CD14-positive monocyte (primary cell): ENCODE measurements around the gene FAM151B. TPM values are rescaled to one million over a fixed set of nuclear protein-coding genes. Genes with fewer than 3 reads are reported as not detected.
A peak's percentile ranks its signal among the peaks of the same experiment; 100 is the strongest.

ENCODE experiments used
- DNase-seq, 3 donors: peaks; one replicate each; pipeline ENCODE4 v3.0.0-alpha.2; 2011 to 2022
- H2AFZ ChIP-seq: 2 replicates; pipeline ENCODE4 v1.6.0; 2012; ENCODE audit warnings: mild to moderate bottlenecking, low read depth, low read length, inconsistent platforms; ENCODE audit not compliant: insufficient read depth, poor library complexity, severe bottlenecking
- H3K27ac ChIP-seq, 2 donors: 1 replicate in 1 of 2; 2 replicates in 1 of 2; pipeline ENCODE4 v1.5.1; 2012 to 2013; ENCODE audit warnings: low read length in 2 of 2, control low read depth in 1 of 2, inconsistent platforms in 1 of 2, low read depth in 1 of 2, mild to moderate bottlenecking in 1 of 2
- H3K27me3 ChIP-seq, 2 donors: one replicate each; pipeline versions ENCODE4 v1.6.0 to v1.6.1; 2011 to 2013; ENCODE audit warnings: low read length in 2 of 2; ENCODE audit not compliant: control insufficient read depth in 2 of 2, insufficient read depth in 2 of 2
- H3K36me3 ChIP-seq, 2 donors: replicated peaks in 1 of 2; 1 replicate in 1 of 2; 2 replicates in 1 of 2; pipeline versions ENCODE4 v1.5.1 to v1.6.1; 2012 to 2013; ENCODE audit warnings: low read length in 2 of 2, control low read depth in 1 of 2, inconsistent platforms in 1 of 2, mild to moderate bottlenecking in 1 of 2; ENCODE audit not compliant: insufficient read depth in 2 of 2, control insufficient read depth in 1 of 2
- H3K4me1 ChIP-seq, 2 donors: 1 replicate in 1 of 2; 2 replicates in 1 of 2; pipeline versions ENCODE4 v1.5.1 to v1.6.1; 2012 to 2013; ENCODE audit warnings: low read length in 2 of 2, control low read depth in 1 of 2, inconsistent platforms in 1 of 2, mild to moderate bottlenecking in 1 of 2, moderate library complexity in 1 of 2; ENCODE audit not compliant: insufficient read depth in 2 of 2, control insufficient read depth in 1 of 2
- H3K4me2 ChIP-seq: replicated peaks from 2 replicates; pipeline ENCODE3; 2012; ENCODE audit warnings: low read length, moderate library complexity, mild to moderate bottlenecking; ENCODE audit not compliant: poor library complexity, severe bottlenecking; ENCODE audit errors: extremely low read depth
- H3K4me3 ChIP-seq, 3 experiments: fragments of 200-600 bp in 1 of 3; sonication (generic) in 1 of 3; replicated peaks in 1 of 3; 1 replicate in 2 of 3; 2 replicates in 1 of 3; pipeline ENCODE4 v1.5.1; 2011 to 2013; ENCODE audit warnings: low read length in 3 of 3, mild to moderate bottlenecking in 3 of 3, control low read depth in 2 of 3, low read depth in 2 of 3, inconsistent platforms in 1 of 3, moderate library complexity in 1 of 3
- H3K79me2 ChIP-seq: 2 replicates; pipeline ENCODE4 v1.6.0; 2012; ENCODE audit warnings: mild to moderate bottlenecking, control low read depth, inconsistent platforms, low read length, moderate library complexity; ENCODE audit not compliant: insufficient read depth
- H3K9ac ChIP-seq: 2 replicates; pipeline ENCODE4 v1.6.0; 2017; ENCODE audit warnings: low read length, mild to moderate bottlenecking; ENCODE audit not compliant: insufficient read depth, poor library complexity, severe bottlenecking
- H3K9me3 ChIP-seq, 2 donors: replicated peaks in 1 of 2; 1 replicate in 1 of 2; 2 replicates in 1 of 2; pipeline versions ENCODE4 v1.5.1 to v1.6.1; 2012 to 2013; ENCODE audit warnings: low read length in 2 of 2, control low read depth in 1 of 2; ENCODE audit not compliant: control insufficient read depth in 1 of 2, insufficient read depth in 1 of 2
- H4K20me1 ChIP-seq: 2 replicates; pipeline ENCODE4 v1.6.0; 2012; ENCODE audit warnings: mild to moderate bottlenecking, low read length, control low read depth, moderate library complexity; ENCODE audit not compliant: insufficient read depth
- H3K27ac Mint-ChIP-seq, 7 donors: one replicate each; pipeline ENCODE4 v1.8.0; 2020; ENCODE audit warnings: mild to moderate bottlenecking in 7 of 7, mixed read lengths in 7 of 7, moderate library complexity in 6 of 7, inconsistent platforms in 2 of 7
- H3K27me3 Mint-ChIP-seq, 3 donors: one replicate each; pipeline ENCODE4 v1.8.0; 2021 to 2022; ENCODE audit warnings: low read depth in 3 of 3, mild to moderate bottlenecking in 3 of 3, mixed read lengths in 3 of 3, moderate library complexity in 3 of 3, inconsistent platforms in 1 of 3
- H3K36me3 Mint-ChIP-seq, 2 donors: one replicate each; pipeline ENCODE4 v1.8.0; 2020; ENCODE audit warnings: mixed read lengths in 2 of 2, inconsistent platforms in 1 of 2, mild to moderate bottlenecking in 1 of 2
- H3K4me1 Mint-ChIP-seq: one replicate; pipeline ENCODE4 v1.8.0; 2020; ENCODE audit warnings: mild to moderate bottlenecking, mixed read lengths
- H3K4me3 Mint-ChIP-seq, 2 donors: one replicate each; pipeline ENCODE4 v1.8.0; 2020; ENCODE audit warnings: mild to moderate bottlenecking in 2 of 2, mixed read lengths in 2 of 2, moderate library complexity in 1 of 2
- H3K9me3 Mint-ChIP-seq, 7 donors: one replicate each; pipeline ENCODE4 v1.8.0; 2020 to 2022; ENCODE audit warnings: mixed read lengths in 7 of 7, mild to moderate bottlenecking in 6 of 7, moderate library complexity in 6 of 7, inconsistent platforms in 2 of 7
- whole genome bisulfite sequencing: methylation state at CpG from one replicate; pipeline ENCODE4 v1.1.5; 2013; ENCODE audit warnings: missing lambda C conversion rate; ENCODE audit not compliant: insufficient coverage; 5-methylcytosine and 5-hydroxymethylcytosine counted together
- intact Hi-C, 2 donors: fragments of 100-400 bp; cut with micrococcal nuclease; formaldehyde crosslinking; loops; one replicate each; pipeline versions ENCODE4 v1.15.0 to v1.15.1; 2023
- polyA minus RNA-seq: library from RNA; depleted of rRNA, polyadenylated mRNA; stranded (reverse); fragments of >200 nt; gene quantifications from 2 replicates; pipeline ENCODE4 v1.2.3, GENCODE V29; 2012
- polyA plus RNA-seq, 3 donors: library from polyadenylated mRNA; depleted of rRNA in 1 of 3; unstranded in 2 of 3; stranded (reverse) in 1 of 3; fragments of 300-500 nt in 2 of 3; fragments of >200 nt in 1 of 3; fragmentation: Illumina TruSeq in 2 of 3; gene quantifications; 1 replicate in 2 of 3; 2 replicates in 1 of 3; pipeline ENCODE4 v1.2.3, GENCODE V29; 2012 to 2021
- total RNA-seq, 12 experiments: library from RNA in 1 of 12; stranded (reverse) in 1 of 12; fragments of 120-200 nt in 1 of 12; gene quantifications; one replicate each; pipeline ENCODE4 v1.2.4 and lab custom pipeline; 2013 to 2026; ENCODE audit warnings: mixed read lengths in 6 of 12, inconsistent platforms in 1 of 12
- TF ChIP-seq, protein P1 (sequence below): fragments of 200-600 bp; IDR thresholded peaks from one replicate; pipeline ENCODE4 v1.8.0; 2022; ENCODE audit warnings: antibody characterized with exemption, mild to moderate bottlenecking

Gene FAM151B, protein sequence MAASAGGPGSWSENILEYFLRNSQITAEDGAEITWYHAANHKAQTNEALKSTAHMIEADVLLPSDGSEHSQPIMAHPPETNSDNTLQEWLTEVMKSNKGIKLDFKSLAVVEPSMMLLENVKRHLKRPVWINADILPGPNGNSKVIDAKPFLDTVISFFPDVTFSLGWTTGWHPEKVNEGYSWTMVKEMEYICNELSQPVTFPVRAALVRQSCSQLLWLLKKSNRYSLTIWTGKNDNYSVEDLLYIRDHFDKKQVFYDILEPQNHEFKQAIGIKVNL
- 14.3 TPM for total RNA-seq (2013)
- polyA plus RNA-seq = 10 to 100 TPM in 1 of 3 donors, 1 to 10 TPM in 2; 3.2 to 10.2 (median 4.5) TPM
- polyA minus RNA-seq = 11.4 and 11.8 TPM in 2 replicates
- 5.6 to 18.3 (median 13.3) reads per million in 11 experiments for total RNA-seq (lab: John Stamatoyannopoulos, UW)

DNA sequence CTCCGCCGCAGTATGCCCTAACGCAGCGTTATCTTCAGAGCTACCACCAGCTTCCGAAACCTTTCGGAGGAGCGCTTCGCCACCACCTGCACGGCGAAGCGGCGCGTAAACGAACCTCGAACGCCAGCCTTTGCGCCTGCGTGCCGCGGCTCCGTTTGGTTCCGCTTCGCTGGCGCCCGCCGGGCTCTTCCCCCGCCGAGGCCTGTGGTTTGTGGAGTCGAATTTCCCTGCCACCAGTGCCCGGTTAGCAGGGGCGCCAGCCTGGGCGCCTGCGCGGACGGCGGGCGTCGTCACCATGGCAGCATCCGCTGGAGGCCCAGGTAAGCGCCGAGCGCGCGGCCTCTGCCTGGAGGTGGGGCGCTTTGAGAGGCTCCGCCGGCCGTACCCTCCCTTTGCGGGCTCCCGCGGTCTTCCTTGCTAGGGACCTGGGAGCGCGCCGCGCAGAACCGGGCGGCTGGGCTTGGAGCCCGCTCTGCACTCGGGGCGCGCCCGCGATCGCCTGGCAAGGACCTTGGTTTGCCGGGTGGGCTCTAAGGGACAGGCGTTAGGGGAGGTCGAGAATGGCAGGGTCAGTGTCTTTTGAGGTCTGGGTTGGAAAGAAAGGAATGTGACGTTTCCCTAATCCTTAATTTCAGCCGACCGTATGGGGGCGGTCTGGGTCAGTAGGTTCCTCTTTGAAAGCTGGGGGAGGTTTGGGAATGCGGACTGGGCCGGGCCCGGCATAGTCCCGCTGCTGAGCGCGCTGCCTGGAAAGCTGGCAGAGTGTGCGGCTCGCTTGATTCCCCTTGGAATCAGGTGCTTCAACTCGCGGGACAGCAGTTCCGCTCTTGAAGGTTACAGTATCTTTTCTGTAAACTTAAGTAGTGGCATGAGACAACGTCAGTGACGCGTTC lies at the start of gene FAM151B:
FAM151B (plus strand) TSS at position 272 of the 893 bp plus-strand sequence; CDS start at position 296, 24 bp downstream.
- intact Hi-C loops = loop anchor here in 1 of 2 donors (10.0 kb wide), 2 partner anchors 73 to 187 kb away; no protein-coding TSS in a partner anchor
- Mint-ChIP-seq H3K27ac (peak within 1 kb of the TSS; percentile 83 to 95 (median 90)), H3K4me3 (peak within 1 kb of the TSS; percentile 97 to 98), H3K27me3 (no peaks in the 10 kb centered on the region), H3K36me3 (peaks cover 5 to 20% of the 10 kb centered on the region in 2 donors), H3K4me1 (peaks cover 35% of the 10 kb centered on the region), H3K9me3 (peaks cover 0 to 8% (median 4%) of the 10 kb centered on the region in 7 donors)
- no peaks in the 10 kb centered on the region for H4K20me1 ChIP-seq
- H3K4me3 ChIP-seq = peak within 1 kb of the TSS; percentile 56 to 98 (median 72)
- peak within 1 kb of the TSS; percentile 25 to 87 for H3K27ac ChIP-seq
- H2AFZ ChIP-seq = peak within 1 kb of the TSS; percentile 99
- under 1% methylated on average over 75 of the region's 85 CpGs for WGBS
- peaks cover 0 to 8% of the 10 kb centered on the region in 2 donors for H3K9me3 ChIP-seq
- H3K9ac ChIP-seq = peak within 1 kb of the TSS; percentile 88
- TF ChIP-seq, protein P1, sequence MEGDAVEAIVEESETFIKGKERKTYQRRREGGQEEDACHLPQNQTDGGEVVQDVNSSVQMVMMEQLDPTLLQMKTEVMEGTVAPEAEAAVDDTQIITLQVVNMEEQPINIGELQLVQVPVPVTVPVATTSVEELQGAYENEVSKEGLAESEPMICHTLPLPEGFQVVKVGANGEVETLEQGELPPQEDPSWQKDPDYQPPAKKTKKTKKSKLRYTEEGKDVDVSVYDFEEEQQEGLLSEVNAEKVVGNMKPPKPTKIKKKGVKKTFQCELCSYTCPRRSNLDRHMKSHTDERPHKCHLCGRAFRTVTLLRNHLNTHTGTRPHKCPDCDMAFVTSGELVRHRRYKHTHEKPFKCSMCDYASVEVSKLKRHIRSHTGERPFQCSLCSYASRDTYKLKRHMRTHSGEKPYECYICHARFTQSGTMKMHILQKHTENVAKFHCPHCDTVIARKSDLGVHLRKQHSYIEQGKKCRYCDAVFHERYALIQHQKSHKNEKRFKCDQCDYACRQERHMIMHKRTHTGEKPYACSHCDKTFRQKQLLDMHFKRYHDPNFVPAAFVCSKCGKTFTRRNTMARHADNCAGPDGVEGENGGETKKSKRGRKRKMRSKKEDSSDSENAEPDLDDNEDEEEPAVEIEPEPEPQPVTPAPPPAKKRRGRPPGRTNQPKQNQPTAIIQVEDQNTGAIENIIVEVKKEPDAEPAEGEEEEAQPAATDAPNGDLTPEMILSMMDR = no peak
- peaks cover 14 to 28% of the 10 kb centered on the region in 2 donors for H3K4me1 ChIP-seq
- DNase-seq = peak; percentile 75 to 80 (median 79)
- H3K4me2 ChIP-seq = peak within 1 kb of the TSS; percentile 90
- no peaks in the 10 kb centered on the region for H3K36me3 ChIP-seq
- peaks cover 51% of the 10 kb centered on the region for H3K79me2 ChIP-seq
- H3K27me3 ChIP-seq = no peaks in the 10 kb centered on the region

- Histone ChIP-seq H3K27ac (no peak overlapping the region), H3K27me3 (no peaks in the 10 kb centered on the region), H3K4me3 (no peak overlapping the region), H4K20me1 (peaks cover 12% of the 10 kb centered on the region), H3K36me3 (peaks cover 50 to 89% of the 10 kb centered on the region in 2 donors), H3K4me1 (no peaks in the 10 kb centered on the region), H3K9me3 (no peaks in the 10 kb centered on the region), H3K79me2 (no peaks in the 10 kb centered on the region), H2AFZ (no peak overlapping the region), H3K9ac (no peak overlapping the region), H3K4me2 (no peak overlapping the region)
- TF ChIP-seq, protein P1 = no peak
- WGBS = no CpG with 5 or more reads among the region's 4 CpGs
- intact Hi-C loops = no loop called here
- H3K36me3 Mint-ChIP-seq = peaks cover 68 to 74% of the 10 kb centered on the region in 2 donors
- H3K27me3 Mint-ChIP-seq = no peaks in the 10 kb centered on the region
- H3K4me3 Mint-ChIP-seq = no peak overlapping the region
- H3K9me3 Mint-ChIP-seq = peaks cover 0 to 7% (median 0%) of the 10 kb centered on the region in 7 donors
- H3K27ac Mint-ChIP-seq = no peak overlapping the region
- DNase-seq = no peak
- H3K4me1 Mint-ChIP-seq = no peaks in the 10 kb centered on the region
Measured at GRCh38 chr5:80438739-80439138, 49.2 kb upstream of the FAM151B start.
